HG03139 (cell line): ENCODE results near the gene GLT8D1.

ENCODE experiments used
- ATAC-seq: cut with Tn5 transposase; IDR thresholded peaks from one replicate; pipeline ENCODE4 v1.9.1; 2021; ENCODE audit not compliant: unreplicated experiment

GLT8D1 gene

DNA sequence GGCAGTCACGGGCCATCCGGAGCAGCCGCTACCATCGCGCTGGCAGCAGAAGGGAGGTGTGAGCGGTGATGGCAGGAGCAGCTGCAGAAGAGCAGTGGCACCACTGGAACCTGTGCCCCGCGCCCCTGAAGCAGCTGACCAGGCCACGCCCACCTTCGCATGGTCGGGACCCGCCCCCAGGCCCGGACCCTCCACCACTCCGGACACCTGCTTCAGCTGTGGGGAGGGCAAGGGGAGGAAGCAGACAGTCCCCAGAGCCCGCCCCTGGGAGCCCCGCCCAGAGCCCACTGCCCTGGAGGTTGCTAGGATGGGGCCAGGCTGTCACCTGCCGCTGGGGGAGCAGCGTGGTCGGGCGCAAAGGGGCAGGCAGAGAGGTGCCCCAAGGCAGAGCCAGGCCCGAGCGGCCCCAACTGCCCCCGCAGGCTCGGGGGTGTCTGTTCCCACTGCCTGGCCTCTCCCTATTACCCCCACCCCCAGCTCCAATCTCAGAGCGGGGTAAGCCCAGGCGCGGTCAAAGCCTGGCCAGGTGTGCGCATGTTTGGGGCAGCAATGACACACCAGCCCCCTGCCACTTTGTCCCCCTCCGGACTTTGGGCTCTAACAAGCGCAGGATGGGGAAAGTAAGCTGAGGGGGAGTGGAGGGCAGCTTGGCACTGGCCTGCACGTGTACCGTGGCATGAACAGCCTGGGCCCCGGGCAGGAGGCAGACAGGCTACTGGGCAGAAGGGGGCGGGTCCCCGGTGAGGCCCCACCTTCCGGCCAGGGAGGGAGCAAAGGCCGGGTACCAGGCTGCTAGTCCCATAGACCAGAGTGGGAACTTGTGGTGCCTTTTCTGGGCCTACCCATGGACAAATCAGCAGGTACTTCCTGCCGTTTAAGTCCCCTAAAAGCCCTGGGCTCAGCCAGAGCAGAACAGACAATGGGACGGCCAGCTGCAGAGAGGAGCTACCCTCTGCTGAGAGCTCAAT, 9.0 kb upstream of the GLT8D1 start:
- ATAC-seq: no peak

DNA sequence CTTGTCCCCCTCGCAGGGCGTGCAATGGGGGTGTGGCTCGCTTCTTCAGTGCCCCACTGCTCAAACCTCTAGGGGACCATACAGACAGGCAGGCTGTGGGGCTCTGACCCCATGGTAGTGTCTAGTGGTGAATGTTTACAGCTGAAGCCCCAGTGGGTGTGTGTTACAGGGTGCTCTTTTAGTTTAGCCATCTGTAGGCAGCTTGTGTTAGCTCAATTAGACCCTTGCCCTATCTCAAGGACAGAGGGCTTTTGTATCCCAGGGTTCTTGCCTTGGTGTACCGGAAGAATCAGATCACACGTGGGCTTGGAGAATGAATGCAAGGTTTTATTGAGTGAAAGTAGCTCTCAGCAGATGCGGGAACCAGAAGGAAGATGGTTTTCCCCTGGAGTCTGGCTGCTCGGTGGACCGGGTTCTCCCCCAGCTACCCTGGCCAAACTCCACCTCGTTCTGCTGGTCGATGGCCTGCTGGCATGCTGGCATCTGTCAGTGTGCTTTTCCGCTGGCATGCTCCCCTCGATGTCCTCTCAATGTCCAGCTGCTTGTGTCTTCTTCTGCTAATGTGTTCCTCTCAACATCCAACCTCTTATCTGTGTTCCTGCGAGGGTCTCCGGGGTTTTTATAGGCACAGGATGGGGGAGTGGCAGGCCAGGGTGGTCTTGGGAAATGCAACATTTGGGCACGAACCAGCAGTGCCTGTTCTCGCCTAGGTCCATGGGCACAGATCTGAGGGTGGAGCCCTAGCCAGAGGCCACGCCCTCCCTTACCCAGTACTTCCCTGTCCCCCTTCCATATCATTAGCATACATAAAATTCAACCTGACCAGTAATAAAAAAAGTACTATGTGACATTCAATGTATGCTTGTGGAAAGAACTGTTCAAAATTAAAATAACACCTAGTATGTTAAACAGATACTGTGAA, 7.0 kb upstream of the GLT8D1 start:
- ATAC-seq: no peak

DNA sequence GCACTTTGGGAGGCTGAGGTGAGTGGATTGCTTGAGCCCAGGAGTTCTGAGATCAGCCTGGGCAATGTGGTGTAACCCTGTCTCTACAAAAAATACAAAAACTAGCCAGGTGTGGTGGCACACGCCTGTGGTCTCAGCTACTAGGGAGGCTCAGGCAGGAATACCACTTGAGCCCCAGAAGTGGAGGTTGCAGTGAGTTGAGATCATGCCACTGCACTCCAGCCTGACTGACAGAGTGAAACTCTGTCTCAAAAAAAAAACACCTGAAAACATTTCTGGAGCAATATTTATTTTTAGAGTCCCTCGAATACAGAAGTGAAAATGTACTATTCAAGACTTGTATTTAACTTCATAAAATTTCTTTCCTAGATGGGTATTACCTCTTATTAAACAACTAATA, 4.9 kb upstream of the GLT8D1 start:
- ATAC-seq: no peak

DNA sequence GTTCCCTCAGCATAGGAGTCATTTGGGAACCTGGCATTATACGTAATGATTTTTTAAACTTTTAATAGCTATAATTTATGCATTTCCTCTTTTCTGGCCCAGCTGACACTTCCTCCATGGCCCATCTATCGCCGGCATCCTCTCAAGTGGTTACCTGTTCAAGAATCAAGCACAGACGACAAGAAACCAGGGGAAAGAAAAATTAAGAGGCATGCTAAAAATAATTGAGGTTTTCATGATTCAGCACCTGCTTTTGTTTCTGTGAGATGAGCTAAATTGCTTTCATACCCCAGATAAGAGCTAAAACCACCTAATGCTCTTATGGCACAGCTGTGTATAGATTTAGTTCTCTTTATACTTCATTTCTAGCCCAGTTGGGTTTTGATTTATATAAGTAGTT, 2.0 kb upstream of the GLT8D1 start:
- ATAC-seq: no peak

DNA sequence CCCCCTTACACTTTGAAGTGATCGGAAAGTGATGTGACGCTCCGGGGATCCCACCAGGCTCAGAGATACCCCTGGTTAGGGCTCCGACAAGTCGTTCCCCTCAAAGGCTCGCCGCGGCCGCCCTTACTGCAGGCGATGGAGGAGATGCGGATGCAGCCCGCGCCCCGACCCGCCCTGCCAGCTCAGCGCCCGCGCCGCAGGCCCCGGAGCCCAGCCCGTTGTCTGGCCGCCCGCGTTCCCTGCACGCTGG, 228 bp downstream of the GLT8D1 start:
- ATAC-seq: no peak

DNA sequence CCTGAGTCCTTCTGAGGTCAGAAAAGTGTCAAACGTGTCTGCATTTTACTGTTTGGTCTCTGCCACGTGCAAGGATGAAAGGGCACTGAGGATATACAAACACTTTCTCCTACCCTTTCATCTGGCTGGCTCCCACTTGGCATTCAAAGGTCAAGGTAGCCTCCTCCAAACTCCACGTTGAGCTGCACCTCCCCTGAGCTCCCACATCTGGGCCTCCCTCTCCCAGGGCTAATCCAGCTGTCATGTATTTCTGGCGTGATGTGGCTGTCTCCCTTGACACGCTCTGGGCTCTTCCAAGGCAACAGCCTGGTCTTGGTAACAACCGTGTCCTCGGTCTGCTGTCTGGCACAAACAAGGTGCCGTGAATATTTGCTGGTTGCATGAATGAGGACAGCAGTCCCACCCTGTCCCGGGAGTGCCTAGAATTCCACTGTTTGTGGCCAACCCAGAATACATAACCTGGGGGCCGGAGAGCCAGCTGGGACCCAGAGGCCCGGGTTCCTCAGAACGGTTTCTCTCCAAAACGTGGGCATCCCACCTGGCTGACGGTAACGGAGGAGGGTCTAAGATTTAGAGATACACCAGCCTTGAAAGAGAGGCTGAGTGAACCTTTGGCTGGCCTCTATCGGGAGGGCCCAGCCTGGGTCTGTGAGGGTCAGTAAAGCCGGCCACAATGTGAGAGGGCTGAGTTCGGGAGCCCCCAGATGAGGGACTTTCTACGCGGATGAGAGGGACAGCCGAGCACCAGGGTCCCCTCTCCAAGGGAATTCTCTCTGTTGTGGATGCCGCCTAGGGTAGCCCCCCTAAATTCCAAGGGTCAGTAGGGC, 767 bp downstream of the GLT8D1 start:
- ATAC-seq: no peak

DNA sequence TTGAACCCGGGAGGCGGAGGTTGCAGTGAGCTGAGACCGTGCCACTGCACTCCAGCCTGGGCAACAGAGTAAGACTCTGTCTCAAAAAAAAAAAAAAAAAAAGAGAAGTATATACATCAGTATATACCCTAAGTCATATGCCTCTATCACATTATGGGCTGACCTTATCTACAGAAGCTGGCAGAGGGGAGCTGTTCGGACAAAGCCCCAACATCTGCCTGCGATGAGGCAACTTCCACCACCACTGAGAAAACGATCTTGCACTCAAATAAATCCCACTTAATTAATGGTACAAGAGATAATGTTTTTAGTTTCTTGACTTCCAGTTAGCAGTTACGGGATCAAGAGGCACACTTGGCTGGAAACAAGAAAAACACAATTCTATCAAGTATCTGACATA, 2.2 kb downstream of the GLT8D1 start:
- ATAC-seq: no peak

DNA sequence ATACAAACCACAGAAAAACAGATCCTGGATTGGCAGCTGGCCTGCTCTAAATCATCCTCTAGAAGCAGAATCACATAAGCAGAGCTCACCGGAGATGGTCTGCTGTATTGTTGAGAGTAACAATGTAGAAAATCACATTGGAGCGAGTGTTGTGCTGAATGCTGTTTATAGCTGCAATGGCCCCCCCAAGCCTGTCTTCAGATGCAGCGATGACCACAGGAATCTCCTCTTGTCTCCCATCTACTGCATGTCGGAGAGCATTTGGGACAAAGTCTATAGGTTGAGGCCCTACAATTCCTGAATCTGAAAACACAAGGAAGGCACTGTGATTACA, 8.0 kb downstream of the GLT8D1 start:
- ATAC-seq: no peak

DNA sequence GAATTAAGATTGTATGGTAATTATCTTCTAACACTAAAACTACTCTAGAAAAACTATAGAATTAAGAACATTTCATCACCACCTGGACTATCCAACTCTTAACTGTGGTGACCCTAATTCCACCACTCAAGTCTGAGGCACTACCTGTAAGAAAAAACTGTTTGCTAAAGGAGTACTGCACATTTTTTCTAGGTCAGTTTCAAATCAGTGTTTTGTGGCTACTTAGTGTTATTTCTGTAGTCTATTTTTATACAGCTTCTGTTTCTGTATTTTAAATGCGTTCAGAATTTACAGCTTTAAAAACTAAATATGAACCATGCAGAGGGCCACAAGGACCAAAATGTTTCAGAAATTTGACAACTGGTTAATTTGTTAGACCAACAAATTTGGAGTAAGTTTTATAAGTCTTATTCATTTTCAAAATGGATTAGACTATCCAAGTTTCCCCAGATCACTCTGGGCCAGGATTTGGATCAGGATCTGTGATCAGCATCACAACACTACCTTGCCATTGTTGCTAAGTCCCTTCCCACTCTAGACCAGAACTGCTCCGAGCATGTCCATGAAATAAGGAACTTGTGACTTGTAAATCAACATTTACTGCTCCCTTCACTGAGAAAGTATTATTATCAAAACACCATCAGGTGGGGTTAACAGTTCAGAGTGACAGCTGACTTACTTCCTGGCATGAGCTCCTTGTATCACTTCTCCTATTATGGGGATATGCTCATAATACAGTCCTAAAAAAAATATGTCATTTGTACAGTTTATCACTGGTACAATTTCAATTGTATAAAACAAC, 8.6 kb downstream of the GLT8D1 start:
- no peak for ATAC-seq

DNA sequence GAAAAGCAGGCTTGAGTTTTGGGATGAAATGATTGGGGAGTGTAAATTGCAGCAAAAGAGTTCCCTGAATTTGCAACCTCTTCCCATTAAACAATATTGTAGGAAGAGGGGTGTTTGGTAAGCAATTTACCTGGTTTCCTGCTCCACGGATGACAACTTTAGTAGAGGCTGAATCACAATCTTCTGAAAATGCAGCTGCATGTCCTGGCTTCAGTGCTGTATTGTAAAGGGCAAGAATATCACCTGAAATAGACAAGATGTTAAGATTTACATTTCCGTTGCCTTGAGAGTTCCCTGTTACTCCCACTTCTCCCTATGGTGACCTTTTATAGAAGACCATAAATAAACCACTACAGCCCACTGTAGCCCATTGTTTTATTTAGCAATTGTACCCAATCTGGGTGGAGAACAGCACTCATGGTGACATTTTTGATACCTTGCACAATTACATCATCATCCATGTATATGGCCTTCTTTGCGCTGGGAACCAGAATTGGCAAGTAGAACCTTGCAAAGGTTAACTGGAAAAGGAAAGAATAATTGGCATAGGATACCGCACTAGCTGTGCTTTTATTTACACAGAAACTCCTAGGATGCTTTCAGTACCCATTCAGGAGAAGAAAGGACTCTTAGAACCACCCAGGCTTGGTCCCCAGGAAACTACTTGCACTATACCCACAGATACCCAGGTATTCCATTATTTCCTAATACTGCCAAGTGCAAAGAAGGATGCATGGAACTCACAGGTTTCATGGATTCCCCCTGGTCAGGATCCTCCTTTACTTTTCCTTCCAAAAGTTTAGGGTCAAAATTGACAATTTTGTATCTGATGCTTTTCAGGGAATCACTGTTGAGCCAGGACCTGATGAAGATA, 9.6 kb downstream of the GLT8D1 start:
- ATAC-seq: no peak

DNA sequence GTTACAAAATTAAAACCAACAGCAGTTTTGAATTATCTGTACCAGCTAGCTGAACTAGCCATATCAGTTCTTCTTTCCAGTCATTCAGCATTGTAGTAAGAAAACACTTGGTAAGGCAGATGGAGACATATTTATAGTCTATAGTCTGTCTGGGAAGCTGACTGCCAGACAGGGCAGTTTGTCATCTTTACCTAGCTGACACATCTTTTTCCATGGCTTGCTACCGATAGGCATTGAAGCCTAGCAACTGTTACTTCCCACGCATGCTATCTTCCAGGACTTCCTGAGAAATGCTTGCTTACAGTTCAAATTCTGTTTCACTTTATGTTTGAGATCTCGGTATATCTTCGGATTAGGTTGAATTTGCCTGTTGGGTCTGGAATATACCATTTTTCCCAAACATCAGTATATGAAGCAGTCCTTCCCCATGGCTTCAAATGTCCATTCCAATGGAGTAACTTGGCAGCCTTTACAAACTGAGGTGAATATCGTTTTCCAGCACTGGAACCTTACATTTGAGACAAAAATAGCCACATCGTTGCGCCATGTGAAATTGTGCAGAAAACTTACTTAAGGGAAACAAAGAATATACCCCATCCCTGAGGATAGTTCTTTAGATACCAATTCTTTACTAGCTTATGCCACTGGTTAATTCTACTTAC, 10.9 kb downstream of the GLT8D1 start:
- ATAC-seq: no peak

DNA sequence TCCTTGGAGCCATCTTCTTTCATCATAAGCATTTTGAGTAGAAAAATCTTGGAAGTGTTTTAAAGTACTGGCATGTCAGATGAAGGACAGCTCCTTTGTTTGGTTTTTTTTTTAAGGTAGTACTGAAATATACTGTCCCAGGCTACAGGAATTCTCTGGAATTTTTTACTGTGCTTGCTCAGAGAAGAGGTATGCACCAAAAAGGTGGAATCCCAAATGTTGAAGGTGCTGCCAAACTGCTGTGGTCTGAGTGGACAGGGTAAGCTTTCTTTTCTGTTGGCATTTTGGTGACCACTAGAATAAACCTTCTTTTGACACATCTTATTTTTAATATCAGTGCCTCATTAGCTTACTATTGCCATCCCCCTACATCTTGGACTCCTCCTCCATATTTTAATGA, 12.5 kb downstream of the GLT8D1 start:
- no peak for ATAC-seq

DNA sequence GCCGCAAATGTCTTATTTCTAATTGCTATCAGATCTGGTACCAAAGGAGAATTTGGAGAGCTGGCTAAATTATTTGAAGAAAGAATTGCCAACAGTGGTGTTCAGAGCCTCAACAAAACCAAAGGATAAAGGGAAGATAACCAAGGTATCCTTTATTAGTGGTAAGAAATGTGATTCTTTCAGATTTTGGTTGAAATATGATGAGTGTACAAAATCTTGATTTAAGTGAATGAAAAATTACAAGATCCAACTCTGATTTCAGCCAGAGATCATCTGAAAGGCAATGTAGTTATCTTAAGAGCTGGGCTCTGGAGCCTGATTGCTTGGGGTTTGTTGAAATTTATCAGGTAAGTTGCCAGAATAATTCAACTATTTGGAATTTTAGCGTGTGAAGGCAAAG, 15.0 kb downstream of the GLT8D1 start:
- no peak for ATAC-seq

DNA sequence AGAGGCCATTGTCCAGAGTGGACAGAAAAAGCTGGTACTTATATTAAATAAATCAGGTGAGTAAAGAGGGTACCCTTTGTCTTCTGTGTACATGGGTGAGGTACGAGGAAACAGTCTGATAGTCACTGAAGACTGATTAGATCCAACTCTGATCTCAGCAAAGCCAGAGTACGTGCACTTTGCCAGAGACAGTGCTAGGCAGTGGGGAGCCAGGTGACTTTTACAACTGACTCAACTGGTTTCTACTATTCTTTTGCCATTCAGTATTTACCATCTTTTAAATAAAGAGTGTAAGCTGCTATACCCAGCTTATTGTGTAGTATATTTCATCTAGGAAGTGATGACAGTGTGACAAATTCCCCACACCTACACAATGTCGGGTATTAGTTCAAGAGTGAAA, 16.4 kb downstream of the GLT8D1 start:
- ATAC-seq: no peak

DNA sequence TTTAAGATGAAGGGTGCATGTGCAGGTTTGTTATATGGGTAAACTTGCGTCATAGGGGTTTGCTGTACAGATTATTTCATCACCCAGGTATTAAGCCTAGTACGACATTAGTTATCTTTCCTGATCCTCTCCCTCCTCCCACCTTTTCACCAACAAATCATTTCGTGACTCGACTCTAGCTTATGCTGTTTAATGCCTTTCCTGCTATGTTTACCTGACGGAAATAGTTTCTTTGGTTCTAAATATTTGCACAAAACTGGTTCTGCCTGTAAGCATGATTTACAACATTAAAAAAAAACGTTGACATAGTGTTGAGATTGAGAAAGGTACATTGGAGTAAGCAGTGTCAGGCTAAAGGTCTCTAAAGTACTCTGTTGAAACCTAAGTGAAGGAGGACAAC, 17.3 kb downstream of the GLT8D1 start:
- ATAC-seq: no peak

DNA sequence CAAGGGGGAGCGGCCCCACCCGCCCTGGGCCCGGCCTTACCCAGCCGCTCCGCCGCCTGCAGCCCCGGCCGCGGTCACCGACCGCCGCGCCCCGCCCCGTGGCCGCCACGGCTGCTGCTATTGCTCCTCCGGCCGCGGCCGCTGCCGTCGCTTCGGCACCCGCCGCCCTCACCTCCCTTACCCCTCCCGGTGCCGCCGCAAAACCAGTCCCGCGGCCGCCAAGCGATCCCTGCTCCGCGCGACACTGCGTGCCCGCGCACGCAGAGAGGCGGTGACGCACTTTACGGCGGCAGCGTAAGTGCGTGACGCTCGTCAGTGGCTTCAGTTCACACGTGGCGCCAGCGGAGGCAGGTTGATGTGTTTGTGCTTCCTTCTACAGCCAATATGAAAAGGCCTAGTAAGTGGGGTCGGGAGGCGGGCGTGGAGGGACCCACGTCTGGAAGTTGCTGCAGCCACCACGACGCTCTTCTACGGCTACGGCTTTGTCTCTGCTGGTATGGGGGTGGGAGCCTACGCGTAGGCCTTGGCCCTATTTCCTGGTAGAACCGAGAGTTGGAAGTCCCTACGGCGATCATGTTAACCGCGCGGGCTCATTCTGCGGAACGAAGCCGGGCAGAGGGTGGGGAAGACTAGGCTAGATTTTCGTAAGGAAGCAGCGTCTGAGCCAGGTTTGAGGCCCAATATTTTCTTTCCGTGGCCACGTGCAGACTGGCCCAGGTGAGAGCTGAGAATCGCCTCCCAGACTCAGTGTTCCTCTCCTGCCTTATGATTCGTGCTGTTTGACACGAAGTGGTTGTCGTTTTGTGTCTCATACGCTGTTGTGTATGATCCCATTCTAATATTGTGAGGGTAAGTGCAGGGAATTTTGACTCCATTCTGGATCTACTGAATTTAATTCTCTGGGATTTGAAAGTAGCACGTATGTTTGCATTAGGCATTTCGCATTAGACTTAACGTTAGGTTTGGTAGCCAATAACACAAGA, 19.6 kb downstream of the GLT8D1 start, which contains the start of the genes GNL3 and PBRM1:
TSS of gene GNL3 (plus strand) at position 324 of the 983 bp plus-strand sequence. CDS start at position 385, 61 bp downstream.
TSS of gene PBRM1 (minus strand) at position 205 of the 983 bp plus-strand sequence.
- peak; percentile 59 for ATAC-seq

DNA sequence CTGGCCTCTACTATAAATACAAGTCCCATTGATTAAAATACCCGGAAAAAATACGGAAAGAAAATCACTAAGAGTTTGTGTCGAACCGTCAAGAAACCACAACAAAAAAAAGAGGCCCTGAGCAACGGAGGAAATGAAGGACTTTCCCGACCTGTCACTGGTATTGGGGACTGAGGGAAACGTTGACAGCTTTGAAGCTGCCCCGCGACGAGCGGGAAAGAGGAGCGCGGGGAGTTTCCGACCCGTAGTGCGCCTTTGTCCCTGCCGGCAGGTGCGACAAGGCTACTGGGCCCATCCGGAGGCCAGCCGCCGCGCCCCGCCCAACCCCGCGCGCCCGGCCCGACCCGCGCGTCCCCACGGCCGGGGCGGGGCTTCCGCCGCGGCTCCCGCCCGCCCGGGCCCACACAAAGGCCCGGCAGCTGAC, 20.3 kb downstream of the GLT8D1 start:
- ATAC-seq: peak; percentile 82

DNA sequence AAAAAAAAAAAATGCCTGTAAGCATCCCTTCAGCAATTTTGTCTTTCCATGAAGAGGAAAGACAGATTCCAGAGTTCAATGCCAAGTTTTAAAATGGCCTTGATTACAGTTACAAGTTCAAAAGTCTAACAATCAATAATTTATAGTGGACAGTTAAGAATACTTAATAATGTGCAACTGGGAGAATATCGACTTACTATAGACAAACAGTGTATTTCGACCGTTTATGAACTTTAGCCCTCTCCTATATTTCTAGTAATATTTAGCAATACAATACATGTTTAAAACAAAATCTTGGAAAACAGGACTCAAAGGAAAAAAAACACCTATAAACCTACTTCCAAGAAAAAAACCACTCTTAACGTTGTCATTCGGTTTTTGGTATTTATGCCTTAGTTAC, 21.4 kb downstream of the GLT8D1 start:
- ATAC-seq: no peak
